Measurements from ENCODE around the gene PLCXD1. TPM values are rescaled to one million over a fixed set of nuclear protein-coding genes. Genes with fewer than 3 reads are reported as not detected.

The PLCXD1 gene
- total RNA-seq, 4 donors from 2014 or later = 22.4 to 78.3 (median 54.2) TPM

DNA sequence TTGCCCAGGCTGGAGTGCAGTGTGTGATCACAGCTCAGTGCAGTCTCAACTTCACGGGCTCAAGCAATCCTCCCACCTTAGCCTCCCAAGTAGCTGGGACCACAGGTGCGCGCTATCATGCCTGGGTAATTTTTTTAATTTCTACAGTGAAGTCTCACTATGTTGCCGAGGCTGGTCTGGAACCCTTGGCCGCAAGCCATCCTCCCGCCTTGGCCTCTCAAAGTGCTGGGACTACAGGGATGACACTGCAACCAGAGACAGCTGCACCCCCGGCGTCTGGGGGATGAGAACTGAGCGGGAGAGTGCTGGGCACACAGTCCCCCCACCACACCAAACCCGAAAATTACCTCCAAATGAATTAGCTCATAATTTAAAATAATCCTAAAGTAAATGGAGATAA, 70.6 kb downstream of the PLCXD1 start:
- 98% methylated on average over 10 of the region's 10 CpGs for WGBS
- peaks cover 33% of the 10 kb centered on the region for H3K36me3 ChIP-seq
- H3K27me3 ChIP-seq = no peaks in the 10 kb centered on the region
- no peak overlapping the region for H3K27ac ChIP-seq
- DNase-seq (ENCODE audit: low spot score in 2 of 2) = peak in 1 of 2 donors; percentile 50
- no peak overlapping the region for H3K4me3 ChIP-seq
- no peaks in the 10 kb centered on the region for H3K9me3 ChIP-seq
- no peak for TF ChIP-seq POLR2AphosphoS5 (IDR thresholded peaks at IDR 0.05)
- no peak for TF ChIP-seq EP300 (IDR thresholded peaks at IDR 0.05)
- no peak for TF ChIP-seq POLR2A (IDR thresholded peaks at IDR 0.05)
- no peak for TF ChIP-seq CTCF (IDR thresholded peaks at IDR 0.05)
- H3K4me1 ChIP-seq = no peaks in the 10 kb centered on the region

DNA sequence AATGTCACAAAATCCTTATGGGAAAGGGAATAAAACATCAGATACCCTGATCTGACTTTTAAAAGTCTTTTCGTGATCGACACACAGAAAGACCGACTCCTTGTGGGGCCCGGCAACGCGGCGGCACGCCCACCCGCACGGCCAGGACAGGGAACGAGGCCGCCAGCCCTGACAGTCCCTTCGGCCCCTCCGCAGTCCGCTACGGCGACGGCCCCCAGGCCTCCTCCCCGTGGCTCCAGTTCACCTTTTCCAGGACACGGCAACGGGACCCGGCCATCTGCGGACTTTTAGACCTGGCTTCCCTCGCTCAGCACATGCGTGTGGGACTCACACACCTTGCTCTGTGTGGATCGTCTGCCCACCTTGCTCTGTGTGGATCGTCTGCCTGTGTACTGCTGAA, 71.0 kb downstream of the PLCXD1 start:
- Histone ChIP-seq H3K4me3 (no peak overlapping the region), H3K9me3 (no peaks in the 10 kb centered on the region), H3K36me3 (peaks cover 29% of the 10 kb centered on the region), H3K27me3 (no peaks in the 10 kb centered on the region), H3K27ac (no peak overlapping the region), H3K4me1 (no peaks in the 10 kb centered on the region)
- DNase-seq (ENCODE audit: low spot score in 2 of 2) = no peak
- no peak for TF ChIP-seq POLR2AphosphoS5 (IDR thresholded peaks at IDR 0.05)
- TF ChIP-seq CTCF (IDR thresholded peaks at IDR 0.05) = no peak
- no peak for TF ChIP-seq EP300 (IDR thresholded peaks at IDR 0.05)
- WGBS = 95% methylated on average over 27 of the region's 27 CpGs

- WGBS = 96% methylated on average over 37 of the region's 39 CpGs
- Histone ChIP-seq H3K27ac (no peak overlapping the region), H3K27me3 (no peaks in the 10 kb centered on the region), H3K4me3 (no peak overlapping the region), H3K9me3 (no peaks in the 10 kb centered on the region), H3K4me1 (no peaks in the 10 kb centered on the region), H3K36me3 (peaks cover 30% of the 10 kb centered on the region)
- TF ChIP-seq POLR2AphosphoS5 (IDR thresholded peaks at IDR 0.05) (no peak), EP300 (IDR thresholded peaks at IDR 0.05) (no peak), CTCF (IDR thresholded peaks at IDR 0.05) (no peak), POLR2A (IDR thresholded peaks at IDR 0.05) (no peak)
- DNase-seq (ENCODE audit: low spot score in 2 of 2) = peak in 1 of 2 donors; percentile 70
Measured at GRCh38 chrX:352582-353314, 71.6 kb downstream of the PLCXD1 start.

Other genes with a start within 250 kb of the PLCXD1 start
- gene GTPBP6, start 37.4 kb downstream of the PLCXD1 start, total RNA-seq = 10 to 100 TPM; 29.7 to 36.4 (median 34.3) TPM
- 10 to 100 TPM; 31.8 to 79.6 (median 47.1) TPM for gene PPP2R3B, start 105.5 kb downstream of the PLCXD1 start, total RNA-seq